GM19099 (cell line): ENCODE data around the gene PRAF2.

Experiments used
- POLR2A ChIP-seq: IDR thresholded peaks from 3 replicates; pipeline ENCODE4 v1.6.1; 2011; ENCODE audit warnings: low read depth; ENCODE audit not compliant: insufficient read length; ENCODE audit errors: extremely low read depth

PRAF2 gene

DNA sequence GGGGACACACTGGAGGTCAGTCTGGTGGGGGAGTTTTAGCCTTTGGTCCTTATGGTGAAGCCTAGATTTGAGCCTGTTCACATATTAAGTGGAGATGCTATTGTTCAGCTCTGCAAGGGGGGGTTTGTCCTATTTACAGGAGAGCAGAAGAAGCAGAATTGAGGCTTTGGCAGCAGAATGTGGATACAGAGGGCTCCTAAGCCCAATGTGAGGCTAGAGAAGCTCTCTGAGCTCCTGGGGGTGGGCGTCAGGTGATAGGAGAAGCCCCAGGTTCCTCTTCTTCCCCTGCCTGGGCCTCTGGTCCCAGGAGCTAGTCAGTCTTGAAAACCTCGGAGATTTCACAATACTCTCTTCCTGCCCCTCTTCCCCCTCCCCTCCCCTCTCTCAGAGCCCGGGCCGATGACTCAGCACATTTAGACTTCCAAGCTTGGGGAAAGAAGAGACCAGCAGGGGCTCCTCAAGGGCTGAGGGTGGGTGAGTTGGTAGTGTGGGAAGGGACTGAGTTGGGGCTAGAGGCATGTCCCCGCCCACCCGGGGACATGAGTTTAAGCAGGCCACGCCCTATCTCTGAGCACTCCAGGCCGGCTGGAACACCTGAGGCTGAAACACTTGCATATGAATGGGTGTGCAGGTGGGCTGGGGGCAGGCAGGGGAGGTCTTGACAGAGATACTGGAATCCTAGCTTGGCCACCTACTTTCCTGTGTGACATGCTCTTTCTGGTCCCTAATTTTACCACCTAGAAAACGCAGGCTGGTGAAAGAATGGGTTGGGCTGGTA is 34.0 kb downstream of the PRAF2 start:
- TF ChIP-seq POLR2A = no peak

DNA sequence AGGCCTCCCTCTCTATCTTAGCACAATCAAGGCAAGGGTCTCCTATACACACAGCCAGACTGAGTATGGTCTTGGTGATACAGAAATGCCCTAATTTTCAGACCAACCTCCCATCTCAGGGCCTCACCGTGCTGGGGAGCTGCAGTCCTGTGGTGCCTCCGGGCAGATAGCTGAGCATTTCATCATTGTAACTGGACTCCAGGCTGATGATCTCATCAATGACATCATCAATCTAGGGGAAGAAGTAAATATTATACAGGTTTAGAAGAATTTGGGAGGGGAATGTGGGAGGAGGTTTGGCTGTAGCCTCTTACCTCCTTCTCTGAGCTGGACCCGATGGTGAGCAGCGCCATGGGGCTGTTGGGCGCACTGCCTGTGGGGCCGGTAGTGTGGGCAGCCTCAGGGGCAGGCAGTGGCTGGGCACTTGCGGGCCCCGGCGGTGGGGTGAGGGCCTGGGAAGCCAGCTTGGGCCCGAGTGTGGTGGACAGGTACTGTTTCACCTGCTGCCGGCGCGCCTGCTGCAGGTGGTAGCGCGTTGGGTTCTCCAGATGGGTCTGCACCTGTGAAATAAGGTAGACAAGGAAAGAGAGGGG is 35.8 kb downstream of the PRAF2 start:
- no peak for TF ChIP-seq POLR2A

- TF ChIP-seq POLR2A = no peak
These were observed 43.5 kb downstream of the PRAF2 start for GRCh38 chrX:49030283-49030682.

- no peak for TF ChIP-seq POLR2A
These were observed 43.9 kb downstream of the PRAF2 start for GRCh38 chrX:49029876-49030275.
